Glutamatergic neuron (in vitro differentiated cells): Measurements from ENCODE around the gene TDRD7. TPM values are rescaled to one million over a fixed set of nuclear protein-coding genes. Genes with fewer than 3 reads are reported as not detected.

Experiments used
- DNase-seq: peaks from one replicate; pipeline ENCODE4 v3.0.0; 2022
- H3K27ac Mint-ChIP-seq: one replicate; pipeline ENCODE4 v1.8.0; 2020; ENCODE audit warnings: mild to moderate bottlenecking, mixed read lengths, inconsistent platforms; ENCODE audit not compliant: unreplicated experiment
- H3K27me3 Mint-ChIP-seq: one replicate; pipeline ENCODE4 v1.8.0; 2020; ENCODE audit warnings: mild to moderate bottlenecking, moderate library complexity, mixed read lengths, inconsistent platforms; ENCODE audit not compliant: unreplicated experiment
- H3K36me3 Mint-ChIP-seq: one replicate; pipeline ENCODE4 v1.8.0; 2020; ENCODE audit warnings: mild to moderate bottlenecking, mixed read lengths, inconsistent platforms; ENCODE audit not compliant: unreplicated experiment
- H3K4me1 Mint-ChIP-seq: one replicate; pipeline ENCODE4 v1.8.0; 2020; ENCODE audit warnings: mild to moderate bottlenecking, low read depth, mixed read lengths, inconsistent platforms; ENCODE audit not compliant: unreplicated experiment
- H3K4me3 Mint-ChIP-seq: one replicate; pipeline ENCODE4 v1.8.0; 2020; ENCODE audit warnings: mild to moderate bottlenecking, mixed read lengths, inconsistent platforms; ENCODE audit not compliant: unreplicated experiment
- H3K9me3 Mint-ChIP-seq: one replicate; pipeline ENCODE4 v1.8.0; 2020; ENCODE audit warnings: mild to moderate bottlenecking, moderate library complexity, mixed read lengths, inconsistent platforms; ENCODE audit not compliant: unreplicated experiment
- total RNA-seq: library from RNA; stranded (reverse); fragmentation: NEBNext Ultra II Directional; extraction: Animal tissue kit (Norgen Biotek cat#: 25700); gene quantifications from one replicate; pipeline ENCODE4 v1.2.1, GENCODE V29; 2021; ENCODE audit not compliant: unreplicated experiment
- TF ChIP-seq, protein P1 (sequence below): fragments of 200-600 bp; sonication (generic); IDR thresholded peaks from one replicate; pipeline ENCODE4 v1.5.0; 2021; ENCODE audit not compliant: partially characterized antibody, unreplicated experiment

The TDRD7 gene
- total RNA-seq, 1 donor from 2014 or later = 1.4 TPM

DNA sequence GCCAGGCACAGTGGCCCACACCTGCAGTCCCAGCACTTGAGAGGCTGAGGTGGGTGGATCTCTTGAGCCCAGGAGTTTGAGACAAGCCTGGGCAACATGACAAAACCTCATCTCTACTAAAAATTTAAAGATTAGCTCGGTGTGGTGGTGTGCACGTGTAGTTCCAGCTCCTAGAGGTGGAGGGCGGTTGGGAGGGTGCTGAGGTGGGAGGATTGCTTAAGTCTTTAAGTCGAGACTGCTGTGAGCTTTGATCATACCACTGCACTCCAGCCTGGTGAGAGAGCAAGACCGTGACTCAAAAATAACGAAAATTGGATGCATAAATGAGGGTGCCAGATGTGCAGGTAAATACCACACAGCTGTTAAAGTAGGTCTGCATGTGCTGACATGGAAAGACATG is 39.3 kb upstream of the TDRD7 start:
- no peak overlapping the region for H3K4me3 Mint-ChIP-seq
- H3K4me1 Mint-ChIP-seq = no peaks in the 10 kb centered on the region
- no peak overlapping the region for H3K27ac Mint-ChIP-seq
- H3K36me3 Mint-ChIP-seq = peaks cover 24% of the 10 kb centered on the region
- TF ChIP-seq, protein P1, sequence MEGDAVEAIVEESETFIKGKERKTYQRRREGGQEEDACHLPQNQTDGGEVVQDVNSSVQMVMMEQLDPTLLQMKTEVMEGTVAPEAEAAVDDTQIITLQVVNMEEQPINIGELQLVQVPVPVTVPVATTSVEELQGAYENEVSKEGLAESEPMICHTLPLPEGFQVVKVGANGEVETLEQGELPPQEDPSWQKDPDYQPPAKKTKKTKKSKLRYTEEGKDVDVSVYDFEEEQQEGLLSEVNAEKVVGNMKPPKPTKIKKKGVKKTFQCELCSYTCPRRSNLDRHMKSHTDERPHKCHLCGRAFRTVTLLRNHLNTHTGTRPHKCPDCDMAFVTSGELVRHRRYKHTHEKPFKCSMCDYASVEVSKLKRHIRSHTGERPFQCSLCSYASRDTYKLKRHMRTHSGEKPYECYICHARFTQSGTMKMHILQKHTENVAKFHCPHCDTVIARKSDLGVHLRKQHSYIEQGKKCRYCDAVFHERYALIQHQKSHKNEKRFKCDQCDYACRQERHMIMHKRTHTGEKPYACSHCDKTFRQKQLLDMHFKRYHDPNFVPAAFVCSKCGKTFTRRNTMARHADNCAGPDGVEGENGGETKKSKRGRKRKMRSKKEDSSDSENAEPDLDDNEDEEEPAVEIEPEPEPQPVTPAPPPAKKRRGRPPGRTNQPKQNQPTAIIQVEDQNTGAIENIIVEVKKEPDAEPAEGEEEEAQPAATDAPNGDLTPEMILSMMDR = no peak
- DNase-seq = no peak
- no peaks in the 10 kb centered on the region for H3K27me3 Mint-ChIP-seq
- peaks cover 8% of the 10 kb centered on the region for H3K9me3 Mint-ChIP-seq

DNA sequence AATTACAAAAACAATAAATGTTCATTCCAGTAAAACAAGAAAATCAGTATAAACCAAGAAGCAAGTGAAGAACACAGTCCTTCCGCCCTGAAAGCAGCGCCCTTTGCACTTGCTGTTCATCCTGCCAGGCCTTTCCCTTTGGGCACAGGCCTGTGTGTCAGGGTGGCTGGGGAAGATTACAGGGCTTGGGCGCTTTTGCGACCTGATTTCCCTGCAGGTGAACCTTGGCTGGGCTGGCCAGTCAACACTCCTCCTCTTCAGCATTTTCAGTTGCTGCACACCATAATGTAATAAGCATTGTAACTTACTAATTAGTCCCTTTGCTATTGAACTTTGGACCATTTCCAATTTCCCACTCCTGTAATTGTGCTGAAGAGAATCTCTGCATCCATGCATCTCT is 38.6 kb upstream of the TDRD7 start:
- H3K9me3 Mint-ChIP-seq = peaks cover 8% of the 10 kb centered on the region
- peaks cover 24% of the 10 kb centered on the region for H3K36me3 Mint-ChIP-seq
- TF ChIP-seq, protein P1 = no peak
- no peaks in the 10 kb centered on the region for H3K4me1 Mint-ChIP-seq
- no peaks in the 10 kb centered on the region for H3K27me3 Mint-ChIP-seq
- DNase-seq = no peak
- no peak overlapping the region for H3K4me3 Mint-ChIP-seq
- no peak overlapping the region for H3K27ac Mint-ChIP-seq

DNA sequence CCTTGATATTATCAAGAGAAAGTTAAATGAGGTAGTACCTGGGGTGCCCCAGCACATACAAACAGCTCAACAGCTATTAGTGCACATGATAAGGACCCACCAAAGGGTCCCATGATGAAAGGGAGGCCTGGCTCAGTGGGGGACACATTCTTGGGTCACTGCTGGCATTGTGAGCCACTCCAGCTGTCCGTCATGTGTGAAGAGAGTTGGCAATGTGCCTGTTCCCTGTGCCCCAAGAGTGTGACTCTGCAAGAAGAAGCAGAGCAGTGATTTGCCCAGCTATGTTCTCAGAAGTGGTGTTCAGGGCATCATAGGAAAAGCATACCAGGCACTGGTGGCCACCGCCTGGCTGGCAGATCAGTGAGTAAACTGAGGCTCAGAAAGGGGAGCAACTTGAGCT is 37.1 kb upstream of the TDRD7 start:
- peaks cover 11% of the 10 kb centered on the region for H3K36me3 Mint-ChIP-seq
- H3K4me1 Mint-ChIP-seq = no peaks in the 10 kb centered on the region
- TF ChIP-seq, protein P1 = no peak
- H3K27me3 Mint-ChIP-seq = no peaks in the 10 kb centered on the region
- H3K4me3 Mint-ChIP-seq = no peak overlapping the region
- H3K27ac Mint-ChIP-seq = no peak overlapping the region
- no peak for DNase-seq
- H3K9me3 Mint-ChIP-seq = peaks cover 4% of the 10 kb centered on the region

DNA sequence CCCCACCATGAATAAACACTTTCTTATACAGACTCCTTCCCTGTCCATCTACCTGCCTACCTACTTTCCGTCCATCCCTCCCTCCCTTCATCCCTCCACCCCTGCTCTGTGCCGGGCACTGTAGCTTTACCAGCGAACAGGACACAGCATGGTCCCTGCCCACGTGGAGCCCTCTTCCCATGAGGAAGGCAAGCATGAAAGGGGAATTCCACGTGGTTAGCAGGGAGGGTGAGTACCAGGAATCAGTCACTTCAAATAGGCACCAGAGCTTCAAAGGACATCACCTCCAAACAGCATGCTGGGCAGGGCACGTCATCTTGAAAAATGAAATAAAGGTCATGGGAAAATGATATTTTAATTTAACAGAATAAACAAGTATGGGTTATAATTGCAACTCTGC is 35.0 kb upstream of the TDRD7 start:
- H3K36me3 Mint-ChIP-seq = no peaks in the 10 kb centered on the region
- TF ChIP-seq, protein P1 = no peak
- DNase-seq = no peak
- H3K4me3 Mint-ChIP-seq = no peak overlapping the region
- H3K4me1 Mint-ChIP-seq = peaks cover under 1% of the 10 kb centered on the region
- H3K27ac Mint-ChIP-seq = no peak overlapping the region
- H3K9me3 Mint-ChIP-seq = no peaks in the 10 kb centered on the region
- H3K27me3 Mint-ChIP-seq = no peaks in the 10 kb centered on the region

DNA sequence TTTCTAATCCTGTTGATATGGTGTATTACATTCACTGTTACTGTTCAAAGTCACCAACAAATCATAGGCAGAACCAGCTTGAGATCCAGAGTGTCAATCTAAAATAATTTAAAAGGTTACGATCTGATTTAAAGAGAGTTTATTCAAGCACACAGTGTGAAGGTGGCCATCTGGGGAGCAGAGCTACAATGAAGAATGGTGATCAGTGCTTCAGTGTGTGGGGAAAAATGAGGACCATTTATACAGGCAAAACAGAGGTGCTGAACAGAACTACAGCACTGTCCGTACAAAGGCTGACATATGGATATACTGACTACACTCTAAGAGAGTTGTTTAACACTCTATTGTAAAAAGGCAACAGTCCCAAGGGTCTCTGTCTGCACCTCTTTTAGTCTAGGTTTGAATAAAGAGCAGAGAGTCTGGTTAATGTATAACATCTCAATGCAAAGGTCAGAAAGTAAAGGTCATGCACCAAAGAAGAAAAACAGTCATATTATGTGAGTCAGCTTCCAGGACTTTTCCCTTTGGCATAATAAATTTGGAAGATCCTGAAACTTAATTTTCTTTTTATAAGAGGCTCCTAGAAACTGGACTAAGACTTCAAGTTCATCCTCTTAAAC is 29.7 kb upstream of the TDRD7 start:
- Mint-ChIP-seq H3K4me1 (peaks cover 5% of the 10 kb centered on the region), H3K9me3 (peaks cover 6% of the 10 kb centered on the region), H3K27me3 (peaks cover 3% of the 10 kb centered on the region), H3K27ac (no peak overlapping the region), H3K4me3 (no peak overlapping the region), H3K36me3 (no peaks in the 10 kb centered on the region)
- TF ChIP-seq, protein P1 = no peak
- no peak for DNase-seq
